GM21529 (cell line): ENCODE results near the gene CCL19.
"Not testable (repeated sequence)": the region's sequence is repeated elsewhere in the genome, so short reads cannot be mapped to it uniquely, and the experiment has no call there.

Source experiments
- ATAC-seq: cut with Tn5 transposase; IDR thresholded peaks from one replicate; pipeline ENCODE4 v1.9.1; 2021; ENCODE audit not compliant: unreplicated experiment

The CCL19 gene

DNA sequence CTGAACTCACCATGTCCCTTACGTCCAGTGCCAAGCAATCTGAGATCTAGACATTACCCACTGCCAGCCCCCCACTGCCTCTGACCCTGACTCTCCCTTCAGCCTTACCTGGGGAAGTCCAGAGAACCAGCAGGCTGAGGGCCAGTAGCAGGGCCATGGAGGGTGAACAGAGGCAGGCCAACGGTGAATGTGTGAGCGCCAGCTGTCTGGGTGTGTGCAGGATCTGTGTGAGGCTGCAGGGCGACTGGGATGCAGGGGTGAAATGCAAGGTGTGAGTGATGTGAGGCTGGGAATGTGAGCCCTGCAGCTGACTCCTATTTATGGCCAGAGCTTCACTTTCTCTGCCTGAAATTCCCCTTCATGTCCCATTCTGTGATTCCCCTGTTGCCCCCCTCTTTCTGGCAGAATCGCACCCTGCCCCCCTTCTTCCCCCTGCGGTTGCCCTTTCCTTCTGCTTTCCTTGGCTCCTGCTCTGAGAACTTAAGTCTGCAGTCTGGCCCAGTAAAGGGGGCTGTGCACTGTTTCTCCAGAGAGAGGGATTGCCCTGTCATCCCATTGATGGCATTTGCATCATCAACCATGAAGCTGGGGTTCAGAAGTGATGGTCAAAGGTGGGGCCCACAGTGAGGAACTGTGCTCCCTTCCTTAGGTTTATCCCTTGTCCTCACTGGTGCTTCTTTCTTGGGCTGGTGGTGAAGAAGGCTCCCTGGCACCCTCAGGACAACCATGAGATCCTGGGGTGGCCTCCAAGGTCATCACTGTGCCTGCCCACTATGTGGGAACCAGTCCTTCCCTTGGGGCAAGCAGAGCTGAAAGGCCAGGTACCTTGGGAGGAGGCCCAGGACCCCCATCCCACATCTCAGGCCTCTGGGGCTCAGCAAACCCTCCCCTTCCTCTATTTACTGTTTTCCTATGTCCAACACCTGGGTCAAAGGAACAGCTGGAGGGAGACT is at the start of gene CCL19:
Gene CCL19 (minus strand): TSS at position 294 of the 953 bp plus-strand sequence. CDS start 137 bp downstream, at position 157.
- ATAC-seq, result no peak

GRCh38 chr9:34740176-34740575 is 49.1 kb upstream of the CCL19 start:
- not testable (repeated sequence) for ATAC-seq

DNA sequence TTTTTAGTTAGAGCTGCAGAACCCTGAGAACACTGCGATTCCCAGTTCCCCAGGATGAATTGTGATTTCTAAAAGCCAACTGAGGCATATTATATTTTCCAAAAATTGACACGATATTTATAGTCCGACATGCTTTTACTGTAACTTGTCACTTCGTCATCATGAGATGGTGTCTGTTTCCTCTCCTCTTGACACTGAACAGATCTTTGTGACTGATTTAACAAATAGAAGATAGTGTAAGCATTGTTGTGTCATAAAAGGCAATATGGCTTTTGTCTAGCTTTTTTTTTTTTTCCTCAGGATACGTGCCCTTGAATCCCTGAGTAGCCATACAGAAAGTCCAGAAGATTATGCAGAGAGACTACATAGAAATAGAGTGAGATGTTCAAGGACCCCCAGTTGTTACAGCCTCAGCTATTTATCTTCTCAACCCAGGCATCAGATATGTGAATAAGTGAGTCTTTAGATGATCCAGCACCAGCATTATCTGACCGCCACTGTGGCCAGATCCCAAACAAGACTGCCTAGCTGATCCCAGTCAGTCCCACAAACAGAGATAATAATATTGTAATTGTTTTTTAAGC is 46.7 kb upstream of the CCL19 start:
- ATAC-seq, result no peak

GRCh38 chr9:34734720-34735119 is 43.6 kb upstream of the CCL19 start:
- ATAC-seq, result no peak

DNA sequence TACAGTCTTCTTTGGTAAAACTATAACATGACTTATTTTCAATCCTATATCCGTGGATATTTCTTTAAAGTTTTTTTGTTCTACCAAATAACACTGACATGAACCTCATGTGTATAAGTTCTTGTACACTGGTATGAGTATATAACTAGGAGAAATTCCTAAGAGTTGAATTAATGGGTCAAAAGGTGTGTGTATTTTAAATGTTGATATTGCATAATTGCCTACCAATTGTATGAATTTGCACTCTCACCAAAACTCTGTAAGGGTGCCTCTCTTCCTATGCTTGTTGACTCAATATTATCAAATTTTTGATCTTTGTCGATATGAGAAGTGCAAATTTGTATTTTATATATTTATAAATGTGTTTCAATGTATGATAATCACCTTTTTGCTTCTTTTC is 41.8 kb upstream of the CCL19 start:
- ATAC-seq, result no peak

DNA sequence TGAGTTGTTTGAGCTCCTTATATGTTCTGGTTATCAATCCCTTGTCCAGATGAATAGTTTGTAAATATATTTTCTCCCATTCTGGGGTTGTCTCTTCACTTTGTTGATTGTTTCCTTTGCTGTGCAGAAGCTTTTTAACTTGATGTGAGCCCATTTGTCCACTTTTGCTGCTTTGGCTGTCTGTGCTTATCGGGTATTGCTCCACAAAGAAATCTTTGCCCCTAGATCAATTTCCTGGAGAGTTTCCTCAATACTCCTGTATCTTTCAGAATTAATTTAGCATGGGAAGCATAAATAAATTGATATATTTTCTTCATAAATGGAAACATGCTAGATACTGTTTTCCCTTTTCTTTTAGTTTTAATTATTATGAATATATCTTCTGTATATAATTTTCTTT is 41.4 kb upstream of the CCL19 start:
- no peak for ATAC-seq

- no peak for ATAC-seq
These were observed 32.1 kb upstream of the CCL19 start for GRCh38 chr9:34723141-34723540.

DNA sequence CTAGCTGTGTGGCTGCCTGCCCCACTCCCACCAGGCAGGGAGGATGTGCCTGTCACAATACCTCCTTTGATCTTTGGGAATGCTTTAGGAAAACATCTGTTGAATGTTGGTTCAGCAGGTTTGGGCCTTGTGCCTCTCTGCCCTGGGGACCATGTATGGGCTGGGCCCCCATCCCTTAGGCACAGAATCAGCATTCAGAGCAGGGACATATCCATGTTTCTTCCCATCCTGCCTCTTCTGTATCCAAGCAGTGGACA is 28.6 kb upstream of the CCL19 start:
- ATAC-seq, result not testable (repeated sequence)

DNA sequence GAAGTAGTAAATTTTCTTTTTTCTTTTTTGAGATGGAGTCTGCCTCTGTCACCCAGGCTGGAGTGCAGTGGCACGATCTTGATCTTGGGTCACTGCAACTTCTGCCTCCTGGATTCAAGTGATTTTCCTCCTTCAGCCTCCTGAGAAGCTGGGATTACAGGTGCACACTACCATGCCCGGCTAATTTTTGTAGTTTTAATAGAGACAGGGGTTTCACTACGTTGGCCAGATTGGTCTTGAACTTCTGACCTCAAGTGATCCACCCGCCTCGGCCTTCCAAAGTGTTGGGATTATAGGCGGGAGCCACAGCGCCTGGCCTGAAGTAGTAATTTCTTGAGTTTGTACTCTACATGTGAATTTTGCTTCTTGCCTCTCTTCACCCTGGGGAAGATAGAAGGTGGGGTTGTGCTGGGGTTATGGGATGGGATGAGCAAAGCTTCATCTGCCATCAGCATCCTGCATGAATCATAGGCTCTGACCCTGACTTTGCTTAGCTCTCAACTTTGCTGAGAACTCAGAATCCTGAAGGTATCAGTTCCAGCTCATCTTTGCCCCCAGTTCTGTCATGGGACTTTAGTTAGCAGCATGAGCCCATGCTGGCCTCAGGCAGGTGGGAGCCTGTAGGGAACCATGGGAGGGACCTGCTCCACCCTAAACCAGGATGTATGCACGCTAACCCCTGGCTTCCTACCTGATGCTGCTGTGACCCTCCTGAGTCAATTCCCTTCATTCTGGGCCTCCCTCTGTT is 28.1 kb upstream of the CCL19 start:
- ATAC-seq, result no peak

DNA sequence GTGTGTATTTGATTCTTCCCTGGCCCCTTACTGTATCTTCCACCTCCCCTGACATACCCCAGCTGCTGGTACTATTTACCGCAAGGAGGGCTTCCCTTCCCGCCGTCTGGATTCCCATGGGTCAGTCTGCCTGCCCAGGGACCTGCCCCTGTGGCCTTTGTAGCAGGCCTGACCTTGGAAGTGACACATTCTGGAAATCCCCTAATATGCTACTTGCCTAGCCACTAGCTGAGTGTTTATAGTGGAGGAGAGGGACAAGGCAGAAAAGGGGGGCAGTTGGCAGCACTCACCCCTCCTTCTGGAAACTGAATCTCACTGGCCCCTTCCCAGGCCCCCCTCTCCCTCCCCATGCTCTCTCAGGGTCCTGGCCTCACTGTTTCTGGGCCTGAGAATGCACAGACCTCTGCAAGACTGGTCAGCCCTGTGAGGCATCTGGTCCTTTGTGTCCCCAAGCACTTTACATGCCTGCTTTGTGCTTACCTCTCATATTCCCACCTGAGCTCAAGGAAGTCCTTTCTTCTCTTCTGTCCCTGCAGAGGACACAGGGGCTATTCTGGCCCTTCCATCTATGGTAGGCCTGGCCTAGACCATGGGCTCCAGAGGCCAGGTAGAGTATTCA is 27.0 kb upstream of the CCL19 start:
- ATAC-seq, result no peak

- ATAC-seq, result no peak
These were observed 25.6 kb upstream of the CCL19 start for GRCh38 chr9:34716711-34717110.

- ATAC-seq, result no peak
These were observed 24.7 kb upstream of the CCL19 start for GRCh38 chr9:34715639-34716215.

DNA sequence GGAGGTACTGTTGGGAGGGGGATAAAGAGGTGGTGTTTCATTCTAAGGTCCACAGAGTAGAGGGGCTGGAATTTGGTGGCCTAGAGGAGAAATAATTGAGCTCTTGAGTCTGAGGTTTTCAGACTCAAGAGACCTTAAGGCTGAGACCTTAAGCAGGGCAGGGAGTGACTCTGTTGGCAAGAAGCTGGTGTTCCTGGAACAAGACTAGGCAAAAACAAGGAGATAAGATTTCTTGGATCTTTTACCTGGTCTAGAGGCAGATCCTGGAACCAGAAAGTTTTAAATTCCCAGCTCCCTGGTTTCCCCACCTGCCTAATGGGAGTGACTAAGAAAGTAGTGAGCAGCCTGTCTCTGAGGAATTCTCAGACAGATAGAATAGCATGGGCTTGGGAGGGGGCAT is 22.9 kb upstream of the CCL19 start:
- no peak for ATAC-seq

DNA sequence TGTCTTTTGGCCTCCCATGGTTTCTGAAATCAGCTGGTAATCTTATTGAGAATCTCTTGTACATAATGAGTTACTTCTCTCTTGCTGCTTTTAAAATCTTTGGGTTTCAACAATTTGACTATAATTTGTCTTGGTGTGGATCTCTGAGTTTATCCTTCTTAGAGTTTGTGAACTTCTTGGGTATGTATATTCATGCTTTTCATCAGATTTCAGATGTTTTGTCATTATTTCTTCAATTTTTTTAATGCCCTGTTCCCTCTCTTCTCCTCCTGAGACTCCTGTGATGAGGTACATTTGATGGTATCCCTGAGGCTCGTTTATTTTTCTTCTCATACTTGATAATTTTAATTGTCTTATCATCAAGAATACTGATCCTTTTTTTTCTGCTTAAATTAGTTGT is 21.1 kb upstream of the CCL19 start:
- no peak for ATAC-seq

GRCh38 chr9:34710023-34710422 is 18.9 kb upstream of the CCL19 start, which contains the start of gene CCL21:
Gene CCL21 (minus strand): TSS chr9:34710136. CDS start chr9:34710066, 70 bp downstream.
- ATAC-seq, result no peak

DNA sequence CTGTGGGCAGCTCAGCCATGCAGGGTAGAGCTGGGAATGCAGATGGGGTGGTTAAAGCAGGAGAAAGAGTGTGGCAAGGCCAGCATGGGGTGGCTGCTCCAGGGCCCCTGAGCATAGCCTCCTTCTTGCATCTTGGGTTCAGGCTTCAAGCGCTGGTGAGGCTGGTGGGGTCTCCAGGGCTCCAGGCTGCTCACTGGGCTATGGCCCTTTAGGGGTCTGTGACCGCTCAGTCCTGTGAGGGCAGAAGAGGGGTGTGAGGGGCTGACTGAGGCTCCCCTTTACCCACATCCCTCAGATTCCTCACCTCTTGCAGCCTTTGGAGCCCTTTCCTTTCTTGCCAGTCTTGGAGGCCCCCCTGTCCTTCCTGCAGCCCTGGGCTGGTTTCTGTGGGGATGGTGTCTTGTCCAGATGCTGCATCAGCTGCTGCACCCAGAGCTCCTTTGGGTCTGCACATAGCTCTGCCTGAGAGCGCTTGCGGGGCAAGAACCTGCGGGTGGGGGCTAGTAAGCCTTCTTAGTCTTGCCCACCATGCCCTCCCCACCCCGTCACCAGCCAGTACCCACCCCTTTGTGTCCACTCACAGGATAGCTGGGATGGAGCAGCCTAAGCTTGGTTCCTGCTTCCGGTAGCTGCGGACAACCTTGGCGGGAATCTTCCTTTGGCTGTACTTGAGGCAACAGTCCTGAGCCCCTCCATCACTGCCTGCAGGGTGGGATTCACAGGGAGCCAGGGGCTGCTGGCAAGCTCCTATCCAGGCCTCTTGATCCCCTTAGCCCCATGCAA is 18.3 kb upstream of the CCL19 start:
- no peak for ATAC-seq

DNA sequence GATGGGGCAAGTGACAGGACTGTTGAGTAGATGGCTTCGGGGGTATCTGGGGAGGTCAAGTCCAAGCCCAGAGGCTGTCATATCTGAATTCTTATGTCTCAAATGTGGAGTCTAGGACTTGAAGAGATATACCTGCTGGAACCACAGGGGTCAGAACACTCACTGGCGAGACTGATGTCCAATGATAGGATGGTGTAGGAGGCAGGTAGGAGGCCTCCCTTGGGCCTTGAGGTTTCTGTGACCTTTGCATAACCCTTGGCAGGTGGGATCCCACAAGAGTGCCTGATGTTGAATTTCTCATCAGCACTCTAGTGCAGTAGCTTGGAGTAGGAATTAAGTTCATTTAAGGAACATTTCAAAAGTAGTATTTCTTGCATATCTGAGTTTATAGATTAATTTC is 16.1 kb upstream of the CCL19 start:
- ATAC-seq, result no peak

GRCh38 chr9:34701769-34702736 is 11.0 kb upstream of the CCL19 start:
- ATAC-seq, result peak; percentile 74
